GM12878 (cell line): ENCODE results near the gene ZYX.

Source experiments
- ATF3 ChIP-seq: IDR thresholded peaks from 2 replicates; pipeline ENCODE4 v1.6.1; 2011; ENCODE audit warnings: low read depth, mild to moderate bottlenecking, low read length, moderate library complexity, borderline replicate concordance; ENCODE audit errors: extremely low read depth
- TF ChIP-seq, protein P1 (sequence below), 3 experiments: IDR thresholded peaks in 2 of 3; conservative IDR thresholded peaks in 1 of 3; 2 replicates each; pipeline ENCODE4 v1.5.1; 2011; ENCODE audit warnings: low read depth in 3 of 3, low read length in 3 of 3, mild to moderate bottlenecking in 3 of 3, control low read depth in 2 of 3, moderate library complexity in 2 of 3, inconsistent platforms in 1 of 3, mixed read lengths in 1 of 3; ENCODE audit not compliant: control insufficient read depth in 2 of 3, insufficient read depth in 1 of 3; ENCODE audit errors: extremely low read depth in 1 of 3

GRCh38 chr7:143380646-143381426, at the start of gene ZYX:
- no peak for TF ChIP-seq ATF3
- TF ChIP-seq, protein P1, sequence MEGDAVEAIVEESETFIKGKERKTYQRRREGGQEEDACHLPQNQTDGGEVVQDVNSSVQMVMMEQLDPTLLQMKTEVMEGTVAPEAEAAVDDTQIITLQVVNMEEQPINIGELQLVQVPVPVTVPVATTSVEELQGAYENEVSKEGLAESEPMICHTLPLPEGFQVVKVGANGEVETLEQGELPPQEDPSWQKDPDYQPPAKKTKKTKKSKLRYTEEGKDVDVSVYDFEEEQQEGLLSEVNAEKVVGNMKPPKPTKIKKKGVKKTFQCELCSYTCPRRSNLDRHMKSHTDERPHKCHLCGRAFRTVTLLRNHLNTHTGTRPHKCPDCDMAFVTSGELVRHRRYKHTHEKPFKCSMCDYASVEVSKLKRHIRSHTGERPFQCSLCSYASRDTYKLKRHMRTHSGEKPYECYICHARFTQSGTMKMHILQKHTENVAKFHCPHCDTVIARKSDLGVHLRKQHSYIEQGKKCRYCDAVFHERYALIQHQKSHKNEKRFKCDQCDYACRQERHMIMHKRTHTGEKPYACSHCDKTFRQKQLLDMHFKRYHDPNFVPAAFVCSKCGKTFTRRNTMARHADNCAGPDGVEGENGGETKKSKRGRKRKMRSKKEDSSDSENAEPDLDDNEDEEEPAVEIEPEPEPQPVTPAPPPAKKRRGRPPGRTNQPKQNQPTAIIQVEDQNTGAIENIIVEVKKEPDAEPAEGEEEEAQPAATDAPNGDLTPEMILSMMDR (IDR thresholded peaks at IDR 0.05 in 2 of 3, conservative IDR thresholded peaks at IDR 0.05 in 1 of 3; ENCODE audit: control insufficient read depth in 2 of 3, extremely low read depth in 1 of 3, insufficient read depth in 1 of 3, low read depth in 3 of 3, low read length in 3 of 3) = no peak
